Glomerular endothelial cell (primary cell): ENCODE measurements around the gene PTRH2. TPM values are rescaled to one million over a fixed set of nuclear protein-coding genes. Genes with fewer than 3 reads are reported as not detected.

Experiments used
- DNase-seq: peaks from one replicate; pipeline ENCODE4 v3.0.0-alpha.2; 2011; ENCODE audit warnings: low read depth, low spot score; ENCODE audit errors: extremely low read depth
- total RNA-seq: library from RNA; depleted of rRNA; stranded (reverse); fragments of >200 nt; gene quantifications from 2 replicates; pipeline ENCODE4 v1.2.3, GENCODE V29; 2015

Gene PTRH2
- total RNA-seq, 1 donor from 2014 or later = 45.2 TPM

DNA sequence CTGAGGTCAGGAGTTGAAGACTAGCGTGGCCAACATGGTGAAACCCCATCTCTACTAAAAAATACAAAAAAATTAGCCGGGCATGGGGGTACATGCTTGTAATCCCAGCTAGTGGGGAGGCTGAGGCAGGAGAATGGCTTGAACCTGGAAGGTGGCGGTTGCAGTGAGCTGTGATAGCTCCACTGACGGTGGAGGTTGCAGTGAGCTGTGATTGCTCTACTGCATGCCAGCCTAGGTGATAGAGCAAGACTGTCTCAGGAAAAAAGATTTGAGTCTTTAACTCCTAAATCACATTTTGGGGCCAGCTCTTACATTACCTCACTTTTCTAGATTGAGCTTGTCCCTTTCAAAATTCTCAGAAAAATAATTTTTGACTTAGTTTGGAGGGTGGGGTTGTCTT lies 15.4 kb upstream of the PTRH2 start:
- DNase-seq = no peak

DNA sequence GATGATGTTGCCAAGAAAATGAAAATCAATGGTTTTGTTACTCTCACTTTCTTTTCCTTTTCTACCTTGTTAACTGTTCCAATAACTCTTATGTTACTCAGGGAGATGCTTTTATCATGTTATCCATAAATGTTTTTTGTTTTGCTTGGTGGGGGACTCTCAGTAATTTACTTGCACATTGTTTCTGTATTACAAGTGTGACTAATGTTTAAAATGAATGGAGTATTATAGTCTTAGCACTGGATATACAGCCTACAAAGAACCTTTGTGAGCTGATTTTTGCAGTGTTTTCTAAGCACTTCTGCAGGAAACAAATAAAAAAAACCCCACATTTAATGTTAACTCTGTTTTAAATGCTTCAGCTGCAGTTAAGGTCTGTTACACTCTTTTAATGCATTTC lies 12.3 kb upstream of the PTRH2 start:
- DNase-seq = no peak

DNA sequence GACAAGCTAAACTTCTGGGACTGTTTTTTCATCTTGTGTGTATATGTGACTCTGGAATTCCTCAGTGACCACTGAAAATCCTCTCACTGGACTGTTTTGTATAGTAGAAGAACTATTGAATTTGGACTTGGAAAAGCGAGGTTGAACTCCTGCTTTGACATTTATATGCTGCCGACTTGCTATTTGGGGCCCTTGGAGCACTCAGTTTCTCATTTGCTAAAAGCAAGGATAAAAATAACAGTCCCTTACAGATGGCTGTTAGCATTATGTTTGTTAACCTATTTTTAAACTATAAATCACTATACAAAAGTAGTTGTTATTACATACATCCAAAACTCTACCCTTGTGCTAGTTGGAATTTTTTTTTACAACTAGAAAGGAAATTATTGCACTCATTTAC lies 9.2 kb upstream of the PTRH2 start:
- DNase-seq = no peak

DNA sequence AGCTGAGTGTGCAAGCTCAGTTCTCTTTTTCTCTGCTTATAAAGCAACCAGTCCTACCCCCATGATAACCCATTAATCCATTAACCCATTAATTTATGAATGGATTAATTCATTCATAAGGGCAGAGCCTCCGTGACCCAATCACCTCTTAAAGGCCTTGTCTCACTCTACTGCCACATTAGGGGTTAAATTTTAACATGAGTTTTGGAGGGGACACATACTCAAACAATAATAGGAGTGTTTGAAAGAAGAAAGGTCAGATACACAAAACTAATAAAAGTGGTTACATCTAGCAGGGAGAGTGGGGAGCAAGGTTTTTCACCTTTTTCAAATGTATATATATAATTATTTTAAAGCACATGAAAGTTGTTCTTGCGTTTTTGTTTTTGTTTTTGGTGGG lies 7.0 kb upstream of the PTRH2 start:
- no peak for DNase-seq

DNA sequence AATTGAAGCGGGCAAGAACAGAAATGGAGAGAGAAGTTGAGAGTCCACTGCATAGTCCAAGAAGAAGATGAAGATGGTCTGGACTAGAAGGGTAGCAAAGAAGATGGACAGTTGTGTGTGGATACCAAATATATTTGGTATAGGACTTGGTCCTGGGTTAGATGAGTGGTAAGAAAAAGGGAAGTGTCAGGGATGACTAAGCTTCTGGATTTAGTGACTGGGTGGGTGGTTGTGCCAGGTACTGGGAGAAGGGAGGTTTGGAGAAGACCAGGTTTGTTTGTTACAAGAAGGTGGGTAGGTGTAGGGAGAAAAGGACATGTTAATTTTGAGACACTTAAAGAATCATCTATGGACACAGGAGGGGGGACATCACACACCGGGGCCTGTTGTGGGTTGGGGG lies 5.6 kb upstream of the PTRH2 start:
- DNase-seq = no peak

DNA sequence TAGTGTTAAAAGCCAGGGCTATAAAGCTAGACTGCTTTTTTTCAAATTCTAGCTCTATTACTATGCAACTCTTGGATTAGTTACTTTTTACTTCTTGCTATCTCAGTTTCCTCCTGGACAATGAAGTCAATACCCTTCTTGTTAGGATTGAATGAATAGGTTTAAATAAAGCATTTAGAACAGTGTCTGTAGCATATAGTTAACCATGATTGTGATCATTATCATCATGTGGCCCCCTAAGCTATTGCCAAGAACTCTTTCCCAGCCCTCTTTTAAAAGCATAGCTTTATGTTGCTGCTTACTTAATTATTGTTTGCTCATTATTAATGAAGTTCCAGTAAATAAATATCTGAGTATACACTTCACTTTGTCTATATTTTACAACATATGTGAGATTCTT lies 4.7 kb upstream of the PTRH2 start:
- DNase-seq = no peak

DNA sequence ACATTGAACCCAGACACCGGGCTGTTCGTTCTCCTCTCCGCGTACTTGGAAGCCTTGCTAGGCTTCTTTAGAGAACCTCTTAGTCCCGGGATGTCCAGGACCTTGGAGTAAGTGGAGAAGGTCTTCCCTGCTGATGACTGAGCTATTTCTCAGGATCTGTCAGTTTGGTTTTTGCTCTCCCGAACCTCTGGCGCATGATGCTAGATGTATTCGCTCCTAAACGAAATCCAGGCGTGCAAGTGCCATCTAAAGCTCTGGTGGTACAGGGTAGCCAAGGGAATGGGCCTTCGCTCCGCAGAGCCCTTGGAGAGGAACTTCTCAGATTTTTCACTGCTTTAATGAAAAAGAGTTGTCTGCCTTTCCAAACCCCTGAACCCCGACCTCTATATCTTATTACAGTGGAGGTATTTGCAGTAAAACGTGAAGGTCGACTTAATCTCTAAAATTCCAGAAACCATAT lies 771 bp upstream of the PTRH2 start:
- DNase-seq = no peak

DNA sequence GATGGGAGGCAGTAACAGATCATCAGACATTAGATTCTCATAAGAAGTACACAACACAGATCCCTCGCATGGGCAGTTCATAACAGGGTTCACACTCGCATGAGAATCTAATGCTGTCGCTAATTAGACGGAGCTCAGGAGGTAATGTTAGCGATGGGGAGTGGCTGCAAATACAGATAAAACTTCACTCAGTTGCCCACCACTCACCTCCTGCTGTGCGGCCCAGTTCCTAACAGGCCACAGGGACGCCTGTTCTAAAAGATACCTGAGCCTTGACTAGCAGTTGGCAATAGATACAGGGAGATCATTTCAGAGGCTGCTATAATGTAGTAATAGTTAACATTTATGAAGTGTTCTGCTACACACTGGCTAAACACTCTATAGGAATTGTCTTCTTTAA lies 4.9 kb downstream of the PTRH2 start:
- DNase-seq = no peak

DNA sequence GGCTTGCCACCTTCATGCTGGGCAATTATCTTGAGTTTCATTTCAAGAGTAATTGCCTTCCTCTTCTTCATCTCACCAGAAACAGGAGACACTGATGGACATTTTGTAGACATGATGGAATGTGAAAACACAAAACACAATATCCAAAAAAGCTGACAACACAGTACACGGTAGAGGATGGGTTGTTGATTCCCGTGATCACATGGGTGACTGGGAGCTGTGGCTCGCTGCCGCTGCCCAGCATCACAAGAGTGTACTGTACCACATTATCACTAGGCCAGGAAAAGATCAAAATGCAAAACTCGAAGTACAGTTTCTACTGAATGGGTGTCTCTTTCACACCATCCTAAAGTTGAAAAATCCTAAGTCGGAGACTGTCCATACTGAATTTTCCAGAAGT lies 7.4 kb downstream of the PTRH2 start:
- no peak for DNase-seq

DNA sequence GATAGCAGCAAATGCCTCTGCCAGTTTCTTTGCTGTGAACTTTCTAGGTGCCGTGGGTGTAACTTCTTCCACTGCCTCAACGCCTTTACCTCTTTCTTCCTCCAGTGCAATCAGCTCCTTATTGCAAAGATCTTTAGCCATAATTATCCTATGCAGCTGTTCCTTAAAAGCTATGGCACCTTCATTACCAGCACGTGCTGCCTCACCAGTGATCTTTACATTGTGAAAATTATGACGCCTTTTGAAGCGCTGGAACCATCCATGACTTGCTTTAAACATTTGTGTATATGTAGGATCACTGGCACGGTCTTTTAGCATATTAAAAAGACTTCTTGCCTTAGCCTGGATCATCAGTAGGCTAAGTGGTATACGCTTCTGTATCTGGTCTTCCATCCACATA lies 8.0 kb downstream of the PTRH2 start:
- DNase-seq = no peak

DNA sequence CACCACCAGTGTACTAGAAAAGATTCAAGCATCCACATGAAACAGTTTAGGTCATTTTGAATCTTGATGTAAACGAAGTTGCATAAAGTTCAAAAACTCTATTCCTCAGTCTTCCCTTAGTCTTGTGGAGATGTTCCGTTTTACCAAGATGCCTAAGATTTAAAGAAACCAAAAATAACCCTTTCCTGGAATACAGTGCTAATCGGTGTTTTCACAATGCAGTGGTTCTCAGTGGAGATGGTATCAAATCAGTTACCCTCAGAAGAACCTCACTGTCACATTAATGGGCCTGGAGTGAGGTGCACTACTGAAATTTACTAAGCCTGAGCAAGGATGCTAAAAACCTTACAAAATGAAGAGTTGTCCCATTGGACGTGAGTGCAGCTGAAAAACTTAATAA lies 9.1 kb downstream of the PTRH2 start:
- DNase-seq = no peak

DNA sequence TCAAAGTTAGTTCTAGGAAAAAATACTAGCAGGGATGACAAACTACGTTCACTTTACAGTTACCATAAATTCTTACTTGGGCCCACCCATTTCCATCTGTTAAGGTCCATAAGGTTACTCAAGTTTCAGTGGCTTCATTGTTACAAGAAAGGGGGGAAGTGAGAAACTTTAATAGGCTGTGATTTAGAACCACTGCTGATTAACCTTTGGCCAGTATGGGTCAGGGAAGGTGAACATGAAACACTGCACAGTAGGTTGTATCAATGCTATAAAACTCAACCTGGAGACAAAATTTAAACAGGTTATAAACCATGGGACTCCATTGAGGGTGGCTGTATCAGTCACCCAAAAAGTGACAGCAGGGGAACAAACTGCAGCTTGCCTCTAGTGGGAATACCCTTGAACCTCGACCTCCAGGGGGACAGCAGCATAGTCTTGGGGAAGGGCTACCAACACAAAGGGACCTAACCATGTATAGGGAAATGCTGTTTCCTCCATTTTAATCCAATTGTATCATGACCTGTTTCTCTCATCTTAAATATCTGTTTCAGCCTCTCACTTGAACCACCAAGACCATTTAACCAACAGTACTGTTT lies 10.4 kb downstream of the PTRH2 start:
- no peak for DNase-seq

DNA sequence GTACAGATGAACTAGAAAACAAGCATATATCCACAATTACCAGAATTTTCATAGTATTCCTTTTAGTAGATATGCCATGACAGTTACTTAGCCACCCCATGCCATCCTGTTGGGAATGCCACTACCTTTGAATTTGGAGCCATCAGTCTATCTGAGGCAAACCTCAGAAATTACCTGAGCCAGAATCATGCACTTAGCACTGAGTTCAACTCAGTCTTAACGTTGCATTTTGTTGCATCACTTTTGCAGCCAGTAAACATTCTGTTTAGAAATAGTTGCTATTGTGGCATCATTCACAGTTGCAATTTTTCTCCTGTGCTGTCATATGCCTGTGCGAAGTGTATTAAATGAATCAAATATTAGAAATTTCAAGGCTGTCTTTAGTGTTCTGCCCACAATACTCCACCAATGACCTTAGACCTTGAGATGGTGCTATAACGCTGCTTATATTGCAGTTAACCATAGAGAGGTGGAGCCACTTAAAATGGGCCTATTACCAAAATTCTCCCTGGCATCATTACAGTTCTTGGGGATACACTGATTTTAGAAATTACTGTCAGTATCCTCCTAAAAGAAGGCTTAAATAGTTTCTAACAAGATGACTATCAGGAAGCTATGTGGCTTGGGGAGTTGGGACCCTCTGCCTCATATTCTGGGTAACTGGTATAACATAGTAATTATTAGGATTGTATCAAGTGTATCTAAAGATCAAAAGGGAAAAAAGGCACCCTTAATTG lies 11.1 kb downstream of the PTRH2 start:
- DNase-seq = no peak

DNA sequence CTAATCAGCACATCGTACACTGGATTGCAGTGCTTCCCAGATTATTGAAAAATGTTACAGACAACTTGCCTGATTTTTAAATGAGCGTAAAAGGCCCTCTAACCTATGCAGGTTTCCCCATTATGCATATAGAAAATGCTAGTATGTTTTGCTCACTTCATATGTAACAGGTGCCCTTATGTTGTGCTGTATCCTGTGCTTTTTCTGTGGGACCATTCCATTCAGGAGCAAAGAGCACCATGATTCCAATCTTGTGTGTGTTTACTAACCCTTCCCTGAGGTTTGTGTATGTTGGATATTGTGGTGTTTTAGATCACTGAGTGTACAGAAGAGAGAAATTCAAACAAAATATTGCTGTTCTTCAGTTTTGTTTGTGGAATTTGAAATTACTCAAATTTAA lies 12.9 kb downstream of the PTRH2 start:
- no peak for DNase-seq

DNA sequence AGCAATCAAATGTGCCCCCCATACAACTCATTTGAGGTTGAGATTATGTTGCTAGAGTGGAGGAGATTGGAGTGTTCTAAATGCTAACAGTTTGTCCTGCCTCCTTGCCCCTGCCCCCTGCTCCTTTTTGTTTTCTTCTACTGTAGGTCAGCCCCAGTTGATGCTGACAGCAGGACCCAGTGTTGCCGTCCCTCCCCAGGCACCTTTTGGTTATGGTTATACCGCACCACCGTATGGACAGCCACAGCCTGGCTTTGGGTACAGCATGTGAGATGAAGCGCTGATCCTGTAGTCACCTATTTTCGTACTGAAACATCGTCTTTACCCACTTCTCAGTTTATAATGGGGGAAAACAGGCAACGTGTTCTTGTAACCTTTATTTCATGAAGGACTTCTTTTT lies 13.6 kb downstream of the PTRH2 start:
- DNase-seq = no peak

DNA sequence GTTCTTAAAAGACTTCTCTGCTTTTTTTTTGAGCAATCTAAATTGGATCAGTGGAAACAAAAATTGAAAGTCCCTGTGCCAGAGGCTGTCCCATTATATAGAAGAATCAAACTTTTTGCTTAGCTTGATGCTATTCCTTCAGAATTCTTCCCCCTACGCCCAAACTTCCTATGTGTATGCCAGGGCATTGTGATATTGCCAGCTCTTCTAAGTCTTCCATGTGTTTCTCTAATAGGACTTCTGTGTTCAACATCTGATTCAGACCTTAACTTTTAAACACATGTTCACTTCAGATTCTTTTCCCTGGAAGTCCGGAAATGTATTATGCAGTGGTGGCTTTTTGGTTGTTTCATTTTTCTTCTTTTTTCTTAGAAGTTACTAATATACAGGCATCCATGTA lies 18.7 kb downstream of the PTRH2 start:
- DNase-seq = no peak

DNA sequence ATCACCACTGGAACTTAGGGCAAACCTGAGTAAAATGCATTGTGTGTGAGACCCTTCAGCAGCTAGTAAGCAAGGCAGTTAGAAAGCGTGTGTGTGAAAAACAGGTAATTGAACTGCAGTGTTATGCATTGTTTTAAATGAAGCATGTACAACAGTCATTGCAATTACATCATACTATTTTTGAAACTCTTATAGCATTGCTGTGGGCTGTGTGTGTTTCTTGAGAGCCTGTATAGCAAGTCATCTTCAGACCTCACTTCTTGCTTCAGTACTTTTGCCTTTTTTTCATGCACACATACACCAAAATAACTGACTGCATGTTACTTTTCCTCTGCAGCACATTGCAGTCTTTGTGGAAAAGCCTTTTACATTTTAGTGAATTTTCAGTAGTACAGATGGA lies 19.2 kb downstream of the PTRH2 start:
- DNase-seq = no peak

DNA sequence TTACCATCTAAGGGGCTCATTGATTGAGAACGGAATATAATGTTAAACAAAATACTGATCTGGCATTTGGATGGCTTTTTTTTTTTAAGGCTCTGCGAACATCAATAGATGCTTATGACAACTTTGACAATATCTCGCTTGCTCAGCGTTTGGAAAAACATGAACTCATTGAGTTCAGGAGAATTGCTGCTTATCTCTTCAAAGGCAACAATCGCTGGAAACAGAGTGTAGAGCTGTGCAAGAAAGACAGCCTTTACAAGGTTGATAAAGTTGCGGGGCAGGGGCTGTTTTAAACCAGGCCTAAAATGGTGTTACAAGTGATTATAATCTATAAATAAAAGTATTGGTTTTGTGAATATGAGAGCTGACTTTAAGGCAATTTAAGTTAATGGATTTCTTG lies 22.3 kb downstream of the PTRH2 start:
- no peak for DNase-seq

DNA sequence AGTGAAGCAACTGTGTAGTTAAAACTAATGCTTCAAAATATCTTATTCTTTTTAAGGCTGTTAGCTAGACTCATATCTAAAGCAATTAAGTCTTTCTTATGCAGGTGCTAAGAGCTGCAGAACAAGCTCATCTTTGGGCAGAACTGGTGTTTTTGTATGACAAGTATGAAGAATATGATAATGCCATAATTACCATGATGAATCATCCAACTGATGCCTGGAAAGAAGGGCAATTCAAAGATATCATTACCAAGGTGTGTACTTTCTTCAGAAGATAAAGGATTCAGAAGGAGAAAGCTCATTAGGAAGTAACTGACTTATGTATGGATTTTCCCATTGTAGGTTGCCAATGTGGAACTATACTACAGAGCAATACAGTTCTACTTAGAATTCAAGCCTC lies 23.9 kb downstream of the PTRH2 start:
- no peak for DNase-seq

DNA sequence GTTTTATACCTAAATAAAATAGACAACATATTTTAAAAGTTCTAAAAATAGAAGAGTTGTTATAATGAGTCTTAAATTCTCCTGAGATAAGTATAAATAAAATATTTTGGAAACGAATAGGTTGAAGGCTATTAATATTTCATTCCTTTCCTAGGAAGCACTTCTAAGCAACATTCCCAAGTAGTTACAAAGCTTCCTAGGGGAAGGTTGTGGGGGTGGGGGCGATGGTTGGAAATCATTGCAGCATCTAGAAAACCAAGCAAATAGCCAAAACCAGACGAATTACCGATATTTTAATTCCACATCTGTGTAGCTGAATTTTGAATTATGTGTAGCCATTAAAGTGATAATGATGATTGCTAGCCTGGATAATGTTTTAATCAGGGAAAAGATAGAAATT lies 26.9 kb downstream of the PTRH2 start:
- DNase-seq = no peak

DNA sequence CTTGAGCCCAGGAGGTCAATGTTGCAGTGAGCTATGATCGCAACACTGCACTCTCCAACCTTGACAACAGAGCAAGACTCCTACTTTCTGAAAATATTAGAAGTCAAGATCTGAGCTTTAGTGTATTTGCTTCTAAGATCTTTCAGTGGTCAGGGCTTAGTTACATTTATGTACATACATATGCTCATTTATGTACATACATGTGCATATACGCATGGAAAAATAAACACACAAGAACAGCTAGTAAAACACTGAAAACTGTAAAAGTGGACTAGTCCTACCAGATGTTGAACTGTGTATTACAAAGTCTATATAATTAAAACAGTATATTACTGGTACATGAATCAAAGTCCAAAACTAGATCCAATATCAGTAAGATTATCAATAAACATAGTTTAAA lies 28.3 kb downstream of the PTRH2 start:
- no peak for DNase-seq

DNA sequence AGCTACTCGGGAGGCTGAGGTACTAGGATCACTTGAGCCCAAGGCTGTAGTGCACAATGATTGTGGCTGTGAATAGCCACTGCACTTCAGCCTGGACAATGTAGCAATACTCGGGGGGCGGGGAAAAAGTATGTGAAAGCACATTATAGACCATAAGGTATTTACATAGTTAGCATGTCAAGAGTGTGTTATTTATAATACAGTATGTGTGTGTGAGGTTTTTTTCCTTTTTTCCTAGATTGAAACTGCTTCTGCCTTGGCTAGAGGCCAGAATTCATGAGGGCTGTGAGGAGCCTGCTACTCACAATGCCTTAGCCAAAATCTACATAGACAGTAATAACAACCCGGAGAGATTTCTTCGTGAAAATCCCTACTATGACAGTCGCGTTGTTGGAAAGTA lies 30.5 kb downstream of the PTRH2 start:
- no peak for DNase-seq

DNA sequence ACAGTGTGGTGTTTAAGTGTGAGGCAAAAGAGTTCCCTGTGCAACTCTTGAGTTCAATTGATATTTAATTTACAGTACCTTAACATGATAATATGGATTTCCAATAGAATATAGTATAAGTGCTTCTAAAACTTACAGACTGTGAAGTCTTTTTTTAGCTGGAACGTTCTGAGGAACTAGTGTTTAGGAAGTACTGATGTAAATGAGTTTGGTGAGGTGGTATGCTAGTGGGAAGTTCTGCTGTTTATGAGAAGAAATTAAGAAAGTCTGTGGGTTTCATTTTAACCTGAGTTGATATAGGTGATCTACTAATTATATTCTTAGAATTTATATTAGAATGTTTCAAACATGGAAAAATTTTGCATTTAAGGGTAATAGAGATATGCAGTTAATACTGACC lies 32.0 kb downstream of the PTRH2 start:
- no peak for DNase-seq
